Gastroesophageal sphincter (tissue), 3 donors: ENCODE results near the gene PAM.

Experiments used
- CTCF ChIP-seq, 4 experiments: fragments of 200-600 bp in 2 of 4; fragments of 450-650 bp in 2 of 4; sonication (generic) in 1 of 4; IDR thresholded peaks; one replicate each; pipeline ENCODE4 v1.5.1; 2017 to 2019; ENCODE audit warnings: antibody characterized with exemption in 4 of 4, mild to moderate bottlenecking in 2 of 4, moderate library complexity in 2 of 4
- EP300 ChIP-seq: sonication (generic); formaldehyde crosslinking; IDR thresholded peaks from one replicate; pipeline ENCODE4 v1.6.1; 2017; ENCODE audit warnings: antibody characterized with exemption, mild to moderate bottlenecking
- POLR2A ChIP-seq, 2 donors: fragments of 450-650 bp; IDR thresholded peaks; one replicate each; pipeline ENCODE4 v1.6.1; 2017; ENCODE audit warnings: antibody characterized with exemption in 2 of 2, mild to moderate bottlenecking in 2 of 2, moderate library complexity in 1 of 2
- POLR2AphosphoS5 ChIP-seq: sonication (generic); formaldehyde crosslinking; IDR thresholded peaks from one replicate; pipeline ENCODE4 v1.6.1; 2017; ENCODE audit warnings: antibody characterized with exemption

DNA sequence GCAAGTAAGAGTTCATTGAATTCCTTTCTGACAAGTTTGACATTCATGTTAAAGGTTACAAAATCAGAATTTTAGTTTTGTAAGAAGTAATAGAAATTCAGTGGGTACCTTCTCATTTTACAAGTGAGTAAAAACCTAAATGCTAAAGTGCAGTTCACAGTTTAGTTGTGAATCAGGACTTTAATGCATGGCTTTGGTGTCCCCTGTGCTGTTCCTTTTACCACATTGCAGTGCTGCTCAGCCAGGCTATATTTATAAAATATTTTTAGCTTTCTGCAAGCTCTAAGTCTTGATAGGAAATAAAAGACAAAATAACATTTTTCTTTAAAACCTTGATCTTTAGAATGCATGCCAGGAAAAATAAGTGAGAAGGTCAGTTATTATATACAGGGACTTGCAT lies 26.3 kb downstream of the PAM start:
- TF ChIP-seq POLR2AphosphoS5 (no peak), EP300 (no peak), POLR2A (IDR thresholded peaks at IDR 0.05) (no peak), CTCF (IDR thresholded peaks at IDR 0.05) (no peak)
